Measurements from ENCODE around the gene PCDHA13.

- TF ChIP-seq, protein P1, sequence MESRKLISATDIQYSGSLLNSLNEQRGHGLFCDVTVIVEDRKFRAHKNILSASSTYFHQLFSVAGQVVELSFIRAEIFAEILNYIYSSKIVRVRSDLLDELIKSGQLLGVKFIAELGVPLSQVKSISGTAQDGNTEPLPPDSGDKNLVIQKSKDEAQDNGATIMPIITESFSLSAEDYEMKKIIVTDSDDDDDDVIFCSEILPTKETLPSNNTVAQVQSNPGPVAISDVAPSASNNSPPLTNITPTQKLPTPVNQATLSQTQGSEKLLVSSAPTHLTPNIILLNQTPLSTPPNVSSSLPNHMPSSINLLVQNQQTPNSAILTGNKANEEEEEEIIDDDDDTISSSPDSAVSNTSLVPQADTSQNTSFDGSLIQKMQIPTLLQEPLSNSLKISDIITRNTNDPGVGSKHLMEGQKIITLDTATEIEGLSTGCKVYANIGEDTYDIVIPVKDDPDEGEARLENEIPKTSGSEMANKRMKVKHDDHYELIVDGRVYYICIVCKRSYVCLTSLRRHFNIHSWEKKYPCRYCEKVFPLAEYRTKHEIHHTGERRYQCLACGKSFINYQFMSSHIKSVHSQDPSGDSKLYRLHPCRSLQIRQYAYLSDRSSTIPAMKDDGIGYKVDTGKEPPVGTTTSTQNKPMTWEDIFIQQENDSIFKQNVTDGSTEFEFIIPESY (IDR thresholded peaks at IDR 0.05; ENCODE audit: extremely low read depth, insufficient replicate concordance, low read length), result no peak
- TF ChIP-seq CTCF (IDR thresholded peaks at IDR 0.05 in 2 of 3, conservative IDR thresholded peaks at IDR 0.05 in 1 of 3; ENCODE audit: borderline replicate concordance in 1 of 3, insufficient read depth in 1 of 3, low read depth in 2 of 3, low read length in 2 of 3) (no peak), SP1 (IDR thresholded peaks at IDR 0.05; ENCODE audit: low read depth) (no peak)
Measured at GRCh38 chr5:140883373-140883772, 1.4 kb downstream of the PCDHA13 start.

Measured in HCT116 (cell line).